ENCODE measurements around the gene TCFL5.
"Not testable (repeated sequence)": the region's sequence is repeated elsewhere in the genome, so short reads cannot be mapped to it uniquely, and the experiment has no call there.

Gene TCFL5

DNA sequence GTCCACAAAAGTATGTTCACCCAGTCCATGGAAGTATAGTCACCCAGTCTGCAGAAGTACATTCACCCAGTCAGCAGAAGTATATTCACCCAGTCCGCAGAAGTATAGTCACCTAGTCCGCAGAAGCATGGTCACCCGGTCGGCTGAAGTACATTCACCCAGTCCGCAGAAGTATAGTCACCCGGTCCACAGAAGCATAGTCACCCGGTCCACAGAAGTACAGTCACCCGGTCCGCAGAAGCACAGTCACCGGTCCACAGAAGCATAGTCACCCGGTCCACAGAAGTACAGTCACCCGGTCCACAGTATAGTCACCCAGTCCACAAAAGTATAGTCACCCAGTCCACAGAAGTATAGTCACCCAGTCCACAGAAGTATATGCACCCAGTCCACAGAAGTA, 8.8 kb downstream of the TCFL5 start:
- DNase-seq: no peak

DNA sequence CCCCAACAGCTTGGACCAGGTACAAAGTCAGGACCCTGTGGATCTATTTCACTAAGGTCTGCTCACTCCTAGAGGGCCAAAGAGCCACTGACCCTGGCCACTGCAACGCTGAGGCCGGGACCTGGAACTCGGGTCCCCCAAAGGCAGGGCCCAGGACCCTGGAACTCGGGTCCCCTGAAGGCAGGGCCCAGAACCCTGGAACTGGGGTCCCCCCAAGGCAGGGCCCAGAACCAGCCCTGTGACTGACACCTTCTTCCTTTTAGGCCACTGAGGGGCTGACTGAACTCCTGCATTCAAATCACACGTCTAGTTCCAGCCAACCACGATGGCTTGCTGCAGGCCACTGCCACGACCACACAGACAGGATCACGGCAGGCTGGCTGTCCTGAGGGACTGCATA, 9.4 kb downstream of the TCFL5 start:
- no peak for DNase-seq

- no peak for DNase-seq
Observed at GRCh38 chr20:62850333-62850974, 11.2 kb downstream of the TCFL5 start.

- no peak for DNase-seq
Observed at GRCh38 chr20:62849431-62849830, 12.2 kb downstream of the TCFL5 start.

DNA sequence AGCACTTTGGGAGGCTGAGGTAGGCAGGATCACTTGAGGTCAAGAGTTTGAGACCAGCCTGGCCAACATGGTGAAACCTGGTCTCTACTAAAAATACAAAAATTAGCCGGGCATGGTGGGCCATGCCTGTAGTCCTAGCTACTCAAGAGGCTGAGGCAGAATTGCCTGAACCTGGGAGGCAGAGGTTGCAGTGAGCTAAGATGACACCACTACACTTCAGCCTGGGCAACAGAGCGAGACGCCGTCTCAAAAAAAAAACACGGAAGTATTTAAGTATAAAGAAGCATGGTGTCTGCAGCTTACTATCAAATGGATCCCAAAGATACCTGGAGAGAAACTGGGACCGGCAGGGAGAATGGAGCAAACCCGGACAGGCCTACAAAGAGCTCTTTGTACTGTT, 12.7 kb downstream of the TCFL5 start:
- not testable (repeated sequence) for DNase-seq

DNA sequence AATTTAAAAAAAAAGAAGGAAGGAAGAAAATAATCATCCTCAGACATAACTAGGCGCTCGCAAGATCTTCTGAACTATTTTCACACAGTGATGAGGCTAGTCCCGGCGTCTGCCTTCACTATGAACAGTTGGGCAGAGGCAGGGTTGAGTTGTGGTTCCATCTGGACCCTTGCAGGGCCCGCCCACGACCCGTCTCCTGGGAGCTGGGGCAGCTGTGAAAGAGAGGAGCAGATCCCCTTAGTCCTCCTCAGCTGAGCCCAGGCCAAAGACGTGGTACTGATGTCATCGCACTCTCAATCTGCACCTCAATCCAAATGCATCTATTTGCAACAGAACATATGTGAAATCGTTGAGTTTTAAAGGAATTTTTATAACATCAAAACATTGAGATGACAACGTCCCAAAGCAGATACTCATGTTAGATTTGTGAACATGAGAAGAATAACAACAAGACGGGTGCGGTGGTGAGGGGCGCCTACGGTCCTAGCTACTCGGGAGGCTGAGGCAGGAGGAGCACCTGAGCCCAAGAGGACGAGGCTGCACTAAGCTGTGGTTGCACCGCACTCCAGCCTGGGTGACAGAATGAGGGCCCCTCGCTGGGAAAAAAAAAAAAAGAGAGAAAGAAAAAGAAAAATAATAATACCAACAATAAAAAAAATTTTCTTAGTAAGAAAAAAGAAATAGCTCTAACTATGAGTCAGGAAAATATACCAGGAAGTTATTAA, 15.3 kb downstream of the TCFL5 start:
- DNase-seq: no peak

DNA sequence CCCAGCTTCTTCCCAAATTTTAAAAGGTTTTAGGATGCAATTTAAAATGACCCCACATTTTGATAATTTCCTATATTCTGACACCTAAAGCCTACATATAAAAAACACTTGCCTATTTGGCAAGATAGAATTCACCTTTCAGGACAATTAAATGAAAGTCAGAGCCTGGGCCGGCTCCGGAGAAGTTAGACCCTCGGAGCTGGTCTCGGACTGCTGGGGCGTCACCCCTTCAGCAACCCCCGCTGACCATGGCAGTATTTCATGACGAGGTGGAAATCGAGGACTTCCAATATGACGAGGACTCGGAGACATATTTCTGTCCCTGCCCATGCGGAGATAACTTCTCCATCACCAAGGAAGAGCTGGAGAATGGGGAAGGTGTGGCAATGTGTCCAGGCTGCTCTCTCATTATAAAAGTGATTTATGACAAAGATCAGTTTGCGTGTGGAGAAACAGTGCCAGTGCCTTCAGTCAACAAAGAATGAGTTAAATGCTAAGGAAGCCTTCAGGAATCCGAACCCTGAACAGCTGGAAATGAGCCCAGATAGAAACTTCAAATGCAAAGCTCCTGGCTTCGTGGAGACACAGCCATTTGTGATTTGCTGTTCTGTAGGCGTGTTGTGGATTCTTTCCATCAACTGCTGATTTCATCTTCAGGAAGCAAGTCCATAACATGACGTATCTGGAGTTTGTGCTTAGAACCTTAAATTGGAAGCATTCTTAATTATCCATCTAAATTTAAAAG, 16.0 kb downstream of the TCFL5 start:
- no peak for DNase-seq

- DNase-seq: no peak
Observed at GRCh38 chr20:62844182-62844581, 17.4 kb downstream of the TCFL5 start.

- no peak for DNase-seq
Observed at GRCh38 chr20:62843656-62844055, 18.0 kb downstream of the TCFL5 start.

GRCh38 chr20:62841705-62842212, 19.9 kb downstream of the TCFL5 start:
- DNase-seq: no peak

DNA sequence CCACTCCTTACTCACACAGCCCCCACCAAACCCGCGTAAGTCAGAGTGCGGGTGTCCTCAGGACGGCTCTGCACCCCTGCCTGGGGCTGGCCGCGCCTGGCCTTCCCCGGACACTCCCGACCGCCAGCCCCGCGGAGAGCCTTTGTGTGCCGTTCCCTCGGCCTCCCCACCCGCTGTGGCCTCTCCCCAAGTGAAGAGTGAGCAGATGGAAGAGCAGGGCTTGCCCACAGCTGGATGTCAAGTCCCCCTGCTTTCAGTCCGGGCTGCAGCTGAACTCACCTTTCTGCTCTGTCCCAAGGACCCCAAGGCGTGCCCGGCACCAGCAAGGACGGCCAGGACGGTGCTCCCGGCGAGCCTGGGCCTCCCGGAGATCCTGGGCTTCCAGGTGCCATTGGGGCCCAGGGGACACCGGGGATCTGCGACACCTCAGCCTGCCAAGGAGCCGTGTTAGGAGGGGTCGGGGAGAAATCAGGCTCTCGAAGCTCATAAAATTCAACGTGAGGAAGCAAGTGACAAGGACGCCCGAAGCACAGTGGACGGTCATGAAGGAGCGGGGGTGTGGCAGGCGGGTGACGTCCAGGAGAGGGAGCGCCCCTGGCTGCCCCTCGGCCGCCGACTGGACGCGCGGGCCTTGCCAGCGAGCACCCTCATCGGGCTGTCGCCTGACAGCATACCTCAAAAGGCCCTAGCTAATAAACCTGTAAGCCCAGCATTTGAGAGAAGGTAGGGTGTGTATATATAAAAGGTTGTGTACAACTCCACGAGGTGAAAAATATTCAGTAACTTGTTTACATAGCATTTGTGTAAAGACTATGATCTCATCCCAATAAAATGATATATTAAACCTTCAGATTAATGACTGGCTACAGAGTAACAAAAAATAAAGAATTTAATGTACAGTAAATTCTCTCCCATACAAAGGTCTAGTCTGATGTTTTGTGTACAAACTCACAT, 21.1 kb downstream of the TCFL5 start:
- DNase-seq: no peak

DNA sequence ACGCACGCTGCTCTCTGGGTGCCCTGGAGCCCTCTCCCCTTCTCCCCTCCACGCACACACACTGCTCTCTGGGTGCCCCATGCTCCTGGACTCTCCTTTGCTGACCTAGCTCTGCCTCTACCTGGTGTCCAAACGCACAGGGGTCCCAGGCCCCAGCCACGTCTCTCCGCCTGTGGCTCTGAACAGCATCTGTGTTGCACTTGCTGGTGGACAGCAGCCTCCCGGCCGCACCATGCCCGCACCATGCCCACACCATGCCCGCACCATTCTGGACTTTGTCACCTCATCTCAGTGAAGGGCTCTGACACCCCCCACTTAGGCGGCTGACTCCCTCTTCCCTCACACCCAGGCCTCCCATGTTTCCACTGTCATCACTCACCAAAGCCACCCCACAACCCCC, 21.8 kb downstream of the TCFL5 start:
- DNase-seq: no peak

DNA sequence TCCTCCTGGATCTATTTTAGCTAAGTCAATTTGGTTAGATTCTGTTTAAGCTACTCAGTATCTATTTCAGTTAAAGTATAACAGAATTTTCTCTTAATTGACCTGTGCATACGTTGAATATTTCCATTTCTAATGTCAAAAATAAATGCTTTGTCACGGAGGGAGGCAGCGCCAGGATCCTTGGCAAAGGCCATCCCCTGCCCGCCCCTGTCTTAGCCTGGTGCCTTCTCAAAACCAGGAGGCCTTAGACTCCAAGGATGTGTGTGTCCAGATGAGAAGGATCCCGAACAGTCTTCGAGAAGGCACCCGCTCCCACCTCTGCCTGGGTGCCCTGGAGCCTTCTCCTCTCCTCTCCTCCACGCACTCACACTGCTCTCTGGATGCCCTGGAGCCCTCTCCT, 22.4 kb downstream of the TCFL5 start:
- no peak for DNase-seq

- no peak for DNase-seq
Observed at GRCh38 chr20:62838128-62838891, 23.3 kb downstream of the TCFL5 start.

- DNase-seq: no peak
Observed at GRCh38 chr20:62837790-62838127, 23.9 kb downstream of the TCFL5 start.

DNA sequence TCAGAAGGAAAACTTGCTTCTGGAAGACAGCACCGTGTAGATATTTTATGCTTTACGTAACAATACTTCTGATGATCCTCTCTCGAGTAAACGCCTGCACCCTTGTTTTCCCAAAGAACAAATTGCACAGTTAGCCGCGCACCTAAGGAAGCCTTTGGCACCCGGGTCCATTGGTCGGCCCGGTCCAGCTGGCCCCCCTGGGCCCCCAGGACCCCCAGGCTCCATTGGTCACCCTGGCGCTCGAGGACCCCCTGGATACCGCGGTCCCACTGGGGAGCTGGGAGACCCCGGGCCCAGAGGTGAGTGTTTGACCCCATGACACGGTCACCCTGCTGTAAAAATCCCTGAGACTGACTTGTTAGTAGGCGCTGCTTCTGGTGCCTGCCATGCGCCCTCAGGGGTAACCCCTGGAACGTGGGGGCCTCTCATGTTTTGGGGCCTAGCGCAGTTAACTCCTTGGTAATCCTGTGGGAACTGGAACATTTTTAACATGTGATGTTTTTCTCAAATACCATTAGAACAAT, 24.6 kb downstream of the TCFL5 start:
- no peak for DNase-seq

- DNase-seq: no peak
Observed at GRCh38 chr20:62835931-62836861, 25.4 kb downstream of the TCFL5 start.

DNA sequence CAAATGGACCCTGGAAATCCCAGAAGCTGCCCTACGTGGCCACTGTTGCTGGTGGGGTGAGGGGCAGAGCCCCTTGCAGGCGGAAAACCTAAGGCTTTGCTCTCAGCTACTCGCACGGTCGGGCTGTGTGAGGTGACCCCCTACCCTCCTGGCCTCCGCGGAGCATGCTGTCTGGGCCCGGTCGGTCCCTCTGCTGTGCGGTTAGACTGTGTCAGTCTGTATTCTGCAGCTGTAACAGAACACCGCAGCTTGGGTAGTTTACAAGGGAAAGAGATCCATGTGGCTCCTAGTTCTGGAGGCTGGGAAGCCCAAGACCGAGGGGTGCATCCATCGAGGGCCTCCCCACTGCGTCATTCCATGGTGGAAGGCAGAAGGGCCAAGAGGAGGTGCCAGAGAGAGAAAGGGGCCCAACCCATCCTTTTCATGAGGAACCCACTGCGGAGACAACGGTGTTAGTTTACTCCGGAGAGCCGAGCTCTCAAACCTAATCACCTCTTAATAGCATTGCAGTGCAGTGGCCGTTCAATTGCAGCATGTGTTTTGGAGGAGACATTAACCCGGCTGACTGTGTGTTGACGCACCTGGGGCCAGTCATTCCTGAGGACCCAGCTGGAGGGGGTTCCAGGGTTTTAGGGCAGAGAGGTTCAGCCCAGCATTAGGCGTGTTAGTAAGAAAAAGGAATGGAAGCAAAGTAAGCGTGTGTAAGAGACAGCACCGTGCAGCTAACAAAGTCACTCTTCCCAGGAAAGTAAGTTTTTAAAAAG, 26.5 kb downstream of the TCFL5 start:
- DNase-seq: no peak

DNA sequence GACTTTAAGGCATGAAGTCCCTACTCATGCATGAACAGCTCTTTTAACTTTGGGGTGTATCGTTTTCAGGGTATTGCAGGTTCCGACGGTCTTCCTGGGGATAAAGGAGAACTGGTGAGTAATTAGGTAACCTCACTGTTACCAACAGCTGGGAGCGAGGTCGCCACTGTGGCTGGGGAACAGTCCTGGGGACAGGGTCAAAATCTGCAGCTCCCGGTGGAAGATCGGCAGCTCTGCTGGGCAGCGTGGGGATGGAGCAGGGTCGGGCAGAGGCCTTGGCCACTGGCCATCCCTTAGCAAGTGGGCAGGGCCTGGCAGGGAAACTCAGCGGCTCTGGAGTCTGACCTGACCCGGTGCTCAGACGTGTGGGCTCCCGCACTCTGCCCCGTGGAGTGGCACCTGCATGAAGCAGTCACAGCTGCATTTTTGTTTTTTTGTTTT, 28.7 kb downstream of the TCFL5 start:
- no peak for DNase-seq

Data from effector CD8-positive, alpha-beta T cell (primary cell).